SU-DHL-6 (cell line): Measurements from ENCODE around the gene NEURL1B.

Experiments used
- H2AFZ ChIP-seq: fragments of 200-600 bp; sonication (generic); 2 replicates; pipeline ENCODE4 v1.6.1; 2014; ENCODE audit warnings: low read depth, mild to moderate bottlenecking, moderate library complexity, mixed read lengths, antibody characterized with exemption, low read length; ENCODE audit not compliant: severe bottlenecking
- H3F3A ChIP-seq: fragments of 200-600 bp; shearing (Covaris generic); 2 replicates; pipeline ENCODE4 v1.6.0; 2016; ENCODE audit warnings: antibody characterized with exemption, mild to moderate bottlenecking; ENCODE audit not compliant: insufficient read depth
- H3K27ac ChIP-seq: fragments of 200-600 bp; sonication (generic); 2 replicates; pipeline ENCODE4 v1.5.1; 2016; ENCODE audit warnings: low read depth, mild to moderate bottlenecking, low read length, moderate library complexity, mixed read lengths
- H3K27me3 ChIP-seq: fragments of 200-600 bp; sonication (generic), shearing (Covaris generic); 2 replicates; pipeline ENCODE4 v1.6.0; 2014; ENCODE audit warnings: mild to moderate bottlenecking, low read length
- H3K36me3 ChIP-seq: fragments of 200-600 bp; sonication (generic); 2 replicates; pipeline ENCODE4 v1.6.1; 2014; ENCODE audit warnings: mild to moderate bottlenecking, low read length, mixed read lengths
- H3K4me2 ChIP-seq: fragments of 300-600, 200-600 bp; shearing (Covaris generic), sonication (generic); 2 replicates; pipeline ENCODE4 v1.6.0; 2014; ENCODE audit warnings: low read length, low read depth, mild to moderate bottlenecking; ENCODE audit not compliant: poor library complexity, severe bottlenecking
- H3K4me3 ChIP-seq: fragments of 200-600 bp; sonication (generic); 2 replicates; pipeline ENCODE4 v1.5.1; 2014; ENCODE audit warnings: antibody characterized with exemption, low read length, mild to moderate bottlenecking, mixed read lengths; ENCODE audit not compliant: insufficient read depth, poor library complexity, severe bottlenecking
- H3K79me2 ChIP-seq: fragments of 200-600 bp; sonication (generic); 2 replicates; pipeline ENCODE4 v1.6.1; 2014; ENCODE audit warnings: mild to moderate bottlenecking, low read length, moderate library complexity; ENCODE audit not compliant: insufficient read depth
- H3K9ac ChIP-seq: fragments of 200-600 bp; sonication (generic); 2 replicates; pipeline ENCODE4 v1.7.0; 2014; ENCODE audit warnings: mild to moderate bottlenecking, low read length
- H3K9me2 ChIP-seq: fragments of 200-600 bp; sonication (generic); replicated peaks from 2 replicates; pipeline ENCODE4 v1.6.1; 2014; ENCODE audit warnings: low read length; ENCODE audit not compliant: insufficient read depth
- H3K9me3 ChIP-seq: fragments of 200-600 bp; sonication (generic); 2 replicates; pipeline ENCODE4 v1.6.1; 2014; ENCODE audit warnings: low read length, mixed read lengths; ENCODE audit not compliant: insufficient read depth
- H4K20me1 ChIP-seq: fragments of 200-600 bp; sonication (generic); 2 replicates; pipeline ENCODE4 v1.6.1; 2014; ENCODE audit warnings: low read depth, mild to moderate bottlenecking, antibody characterized with exemption, low read length, moderate library complexity, mixed read lengths
- EZH2phosphoT487 ChIP-seq: fragments of 200-600 bp; sonication (generic), shearing (Covaris generic); conservative IDR thresholded peaks from 2 replicates; pipeline ENCODE4 v1.6.1; 2018; ENCODE audit warnings: mild to moderate bottlenecking, antibody characterized with exemption, low read length, moderate library complexity, mixed read lengths
- TF ChIP-seq, protein P1 (sequence below): fragments of 200-600 bp; sonication (generic); IDR thresholded peaks from one replicate; pipeline ENCODE4 v1.5.1; 2017; ENCODE audit warnings: antibody characterized with exemption, mild to moderate bottlenecking, low read length, moderate library complexity; ENCODE audit not compliant: insufficient read depth, poor library complexity, severe bottlenecking

NEURL1B gene

DNA sequence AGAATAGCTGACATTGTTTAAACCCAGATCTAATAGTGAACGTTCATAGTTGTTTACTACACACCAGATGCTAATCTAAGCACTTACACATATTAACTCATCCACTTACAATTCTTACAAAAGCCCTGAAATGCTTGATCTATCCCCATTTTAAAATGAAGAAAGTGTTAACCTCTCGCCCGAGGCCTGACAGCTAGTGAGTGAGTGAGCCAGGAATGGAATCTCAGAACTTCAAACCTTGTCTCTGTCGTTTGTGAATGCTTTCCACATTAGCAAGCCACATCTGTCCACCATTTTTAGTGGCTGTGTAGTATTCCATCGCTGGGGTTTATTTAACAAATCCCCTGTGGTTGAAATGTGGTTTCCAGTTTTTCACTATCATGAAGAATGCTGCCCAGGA is 24.9 kb upstream of the NEURL1B start:
- Histone ChIP-seq H3K4me2 (no peak overlapping the region), H4K20me1 (no peaks in the 10 kb centered on the region), H3K9me3 (no peaks in the 10 kb centered on the region), H3K36me3 (no peaks in the 10 kb centered on the region), H3K27me3 (no peaks in the 10 kb centered on the region), H3F3A (no peaks in the 10 kb centered on the region), H2AFZ (no peak overlapping the region), H3K79me2 (no peaks in the 10 kb centered on the region), H3K9me2 (no peaks in the 10 kb centered on the region), H3K27ac (no peak overlapping the region), H3K9ac (no peak overlapping the region), H3K4me3 (no peak overlapping the region)
- TF ChIP-seq, protein P1, sequence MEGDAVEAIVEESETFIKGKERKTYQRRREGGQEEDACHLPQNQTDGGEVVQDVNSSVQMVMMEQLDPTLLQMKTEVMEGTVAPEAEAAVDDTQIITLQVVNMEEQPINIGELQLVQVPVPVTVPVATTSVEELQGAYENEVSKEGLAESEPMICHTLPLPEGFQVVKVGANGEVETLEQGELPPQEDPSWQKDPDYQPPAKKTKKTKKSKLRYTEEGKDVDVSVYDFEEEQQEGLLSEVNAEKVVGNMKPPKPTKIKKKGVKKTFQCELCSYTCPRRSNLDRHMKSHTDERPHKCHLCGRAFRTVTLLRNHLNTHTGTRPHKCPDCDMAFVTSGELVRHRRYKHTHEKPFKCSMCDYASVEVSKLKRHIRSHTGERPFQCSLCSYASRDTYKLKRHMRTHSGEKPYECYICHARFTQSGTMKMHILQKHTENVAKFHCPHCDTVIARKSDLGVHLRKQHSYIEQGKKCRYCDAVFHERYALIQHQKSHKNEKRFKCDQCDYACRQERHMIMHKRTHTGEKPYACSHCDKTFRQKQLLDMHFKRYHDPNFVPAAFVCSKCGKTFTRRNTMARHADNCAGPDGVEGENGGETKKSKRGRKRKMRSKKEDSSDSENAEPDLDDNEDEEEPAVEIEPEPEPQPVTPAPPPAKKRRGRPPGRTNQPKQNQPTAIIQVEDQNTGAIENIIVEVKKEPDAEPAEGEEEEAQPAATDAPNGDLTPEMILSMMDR, result no peak
- no peak for TF ChIP-seq EZH2phosphoT487

DNA sequence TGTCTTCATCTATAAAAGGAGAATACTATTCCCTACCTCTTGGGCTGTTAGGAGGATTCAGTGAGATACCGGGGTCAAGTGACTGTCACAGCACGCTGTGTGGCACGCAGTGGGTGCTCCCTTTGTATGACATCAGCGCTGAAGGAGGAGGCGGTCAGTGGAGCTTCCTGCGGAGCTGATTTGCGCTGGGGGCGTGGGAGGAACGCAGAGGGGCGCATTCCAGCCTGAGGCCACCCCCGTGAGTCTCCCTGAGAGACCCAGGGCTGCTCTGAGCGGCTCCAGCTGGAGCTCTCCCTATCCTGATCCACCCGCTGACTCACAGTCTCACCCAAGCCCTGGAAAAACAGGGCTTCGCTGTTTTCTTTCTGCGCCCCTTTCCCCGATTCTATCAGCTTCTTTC is 24.3 kb upstream of the NEURL1B start:
- Histone ChIP-seq H3K9ac (no peak overlapping the region), H3K27ac (no peak overlapping the region), H3K9me2 (no peaks in the 10 kb centered on the region), H3K9me3 (no peaks in the 10 kb centered on the region), H3K79me2 (no peaks in the 10 kb centered on the region), H3K4me3 (no peak overlapping the region), H4K20me1 (no peaks in the 10 kb centered on the region), H2AFZ (no peak overlapping the region), H3F3A (no peaks in the 10 kb centered on the region), H3K36me3 (no peaks in the 10 kb centered on the region), H3K4me2 (no peak overlapping the region), H3K27me3 (no peaks in the 10 kb centered on the region)
- TF ChIP-seq EZH2phosphoT487, result no peak
- TF ChIP-seq, protein P1, result no peak

DNA sequence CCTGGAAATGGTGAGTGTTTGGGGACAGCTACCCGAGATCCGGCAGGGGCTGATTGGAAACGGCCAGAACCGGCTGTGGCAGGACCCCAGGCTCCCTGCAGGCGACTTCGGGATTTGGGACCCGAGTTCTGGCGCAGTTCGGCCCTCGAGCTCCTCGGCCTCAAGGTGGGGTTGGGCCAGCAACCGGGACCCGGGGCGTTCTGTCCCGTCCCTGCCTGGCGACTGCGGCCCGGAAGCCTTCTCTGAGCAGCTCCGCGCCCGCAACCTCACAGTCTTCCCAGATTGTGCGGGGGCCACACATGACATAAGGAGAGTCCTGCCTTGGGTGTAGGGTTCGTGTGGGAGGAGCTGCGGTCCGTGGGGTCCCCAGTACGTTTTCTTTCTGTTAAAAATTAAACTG is 23.2 kb upstream of the NEURL1B start:
- H3K9me2 ChIP-seq, result no peaks in the 10 kb centered on the region
- no peaks in the 10 kb centered on the region for H4K20me1 ChIP-seq
- no peak overlapping the region for H3K4me2 ChIP-seq
- H3K9ac ChIP-seq, result no peak overlapping the region
- no peaks in the 10 kb centered on the region for H3K27me3 ChIP-seq
- H3K9me3 ChIP-seq, result no peaks in the 10 kb centered on the region
- no peaks in the 10 kb centered on the region for H3K79me2 ChIP-seq
- TF ChIP-seq, protein P1, result no peak
- no peak for TF ChIP-seq EZH2phosphoT487
- no peaks in the 10 kb centered on the region for H3F3A ChIP-seq
- no peak overlapping the region for H3K27ac ChIP-seq
- no peak overlapping the region for H2AFZ ChIP-seq
- no peak overlapping the region for H3K4me3 ChIP-seq
- H3K36me3 ChIP-seq, result no peaks in the 10 kb centered on the region
